A673 (cell line): ENCODE measurements around the gene BEAN1. TPM values are rescaled to one million over a fixed set of nuclear protein-coding genes. Genes with fewer than 3 reads are reported as not detected.

Source experiments
- BruUV-seq: library from RNA; stranded (reverse); fragments of 400-500 nt; replicated peaks from 2 replicates; lab custom pipeline; 2021; lab: Mats Ljungman, UMichigan
- CTCF ChIA-PET: fragments of 300-600 bp; sonication (Branson Sonifier 250); formaldehyde crosslinking; loops from one replicate; lab custom pipeline; 2022; ENCODE audit warnings: antibody characterized with exemption; lab: Charles Lee
- POLR2A ChIA-PET: fragments of 300-600 bp; sonication (Branson Sonifier 250); formaldehyde crosslinking; loops from one replicate; lab custom pipeline; 2022; ENCODE audit warnings: antibody characterized with exemption; ENCODE audit not compliant: low non-redundant PET; lab: Charles Lee
- DNase-seq: peaks from one replicate; pipeline ENCODE4 v3.0.0-alpha.2; 2015; ENCODE audit warnings: low spot score
- H3K27ac ChIP-seq: fragments of 200-600 bp; sonication (generic); 2 replicates; pipeline ENCODE4 v1.5.1; 2016; ENCODE audit warnings: mixed run types, low read depth, mild to moderate bottlenecking, mixed read lengths, antibody characterized with exemption, low read length; ENCODE audit not compliant: poor library complexity, severe bottlenecking
- H3K27me3 ChIP-seq: fragments of 200-600 bp; sonication (generic); replicated peaks from 2 replicates; pipeline ENCODE4 v1.6.1; 2017; ENCODE audit warnings: mixed run types, low read depth, mild to moderate bottlenecking, mixed read lengths, antibody characterized with exemption, low read length; ENCODE audit not compliant: insufficient read depth, poor library complexity
- H3K36me3 ChIP-seq: fragments of 200-600 bp; sonication (generic); 2 replicates; pipeline ENCODE4 v1.6.1; 2016; ENCODE audit warnings: mixed run types, mild to moderate bottlenecking, mixed read lengths, antibody characterized with exemption, low read length; ENCODE audit not compliant: insufficient read depth, poor library complexity, severe bottlenecking
- H3K4me1 ChIP-seq: fragments of 200-600 bp; sonication (generic); 2 replicates; pipeline ENCODE4 v1.6.1; 2017; ENCODE audit warnings: mixed run types, mild to moderate bottlenecking, mixed read lengths, antibody characterized with exemption, low read length; ENCODE audit not compliant: insufficient read depth, poor library complexity, severe bottlenecking
- H3K4me3 ChIP-seq: fragments of 200-600 bp; sonication (generic); 2 replicates; pipeline ENCODE4 v1.5.1; 2016; ENCODE audit warnings: low read depth, mixed run types, mild to moderate bottlenecking, mixed read lengths, low read length; ENCODE audit not compliant: poor library complexity, severe bottlenecking
- H3K9me3 ChIP-seq: fragments of 200-600 bp; sonication (generic); 2 replicates; pipeline ENCODE4 v1.6.1; 2016; ENCODE audit warnings: mixed run types, low read depth, mild to moderate bottlenecking, mixed read lengths, antibody characterized with exemption, low read length; ENCODE audit not compliant: poor library complexity, severe bottlenecking
- CTCF ChIP-seq: fragments of 300-800, 200-600 bp; sonication (generic); conservative IDR thresholded peaks from 2 replicates; pipeline ENCODE4 v1.5.1; 2017; ENCODE audit warnings: low read depth, mild to moderate bottlenecking, antibody characterized with exemption, low read length, moderate library complexity, mixed read lengths
- EZH2 ChIP-seq: fragments of 200-600 bp; sonication (generic); IDR thresholded peaks from 2 replicates; pipeline ENCODE4 v1.6.1; 2017; ENCODE audit warnings: borderline replicate concordance, low read depth, mild to moderate bottlenecking, mixed read lengths, antibody characterized with exemption, low read length; ENCODE audit not compliant: poor library complexity, severe bottlenecking
- intact Hi-C: fragments of 100-400 bp; cut with micrococcal nuclease; formaldehyde crosslinking; loops from one replicate; pipeline ENCODE4 v1.10.0; 2022; ENCODE audit not compliant: unreplicated experiment
- total RNA-seq: library from RNA; stranded (reverse); gene quantifications from 2 replicates; pipeline ENCODE4 v1.2.3, GENCODE V29; 2021

Gene BEAN1
- total RNA-seq, 1 experiment from 2014 or later = not detected

GRCh38 chr16:66379571-66379941 lies 47.5 kb upstream of the BEAN1 start:
- H3K9me3 ChIP-seq = no peaks in the 10 kb centered on the region
- TF ChIP-seq CTCF = no peak
- TF ChIP-seq EZH2 = no peak
- H3K4me3 ChIP-seq = no peak overlapping the region
- intact Hi-C loops = no loop called here
- no peaks in the 10 kb centered on the region for H3K4me1 ChIP-seq
- CTCF ChIA-PET = no interaction called here
- BruUV-seq = no TSS peak
- no peaks in the 10 kb centered on the region for H3K36me3 ChIP-seq
- H3K27me3 ChIP-seq = no peaks in the 10 kb centered on the region
- no peak for DNase-seq
- H3K27ac ChIP-seq = no peak overlapping the region
- POLR2A ChIA-PET = no interaction called here

- Histone ChIP-seq H3K27ac (no peak overlapping the region), H3K9me3 (no peaks in the 10 kb centered on the region), H3K36me3 (no peaks in the 10 kb centered on the region), H3K27me3 (no peaks in the 10 kb centered on the region), H3K4me3 (no peak overlapping the region), H3K4me1 (no peaks in the 10 kb centered on the region)
- POLR2A ChIA-PET = no interaction called here
- DNase-seq = no peak
- no TSS peak for BruUV-seq
- intact Hi-C loops = no loop called here
- CTCF ChIA-PET = no interaction called here
- TF ChIP-seq CTCF = no peak
- TF ChIP-seq EZH2 = no peak
Observed at GRCh38 chr16:66380421-66380820, 46.7 kb upstream of the BEAN1 start.

DNA sequence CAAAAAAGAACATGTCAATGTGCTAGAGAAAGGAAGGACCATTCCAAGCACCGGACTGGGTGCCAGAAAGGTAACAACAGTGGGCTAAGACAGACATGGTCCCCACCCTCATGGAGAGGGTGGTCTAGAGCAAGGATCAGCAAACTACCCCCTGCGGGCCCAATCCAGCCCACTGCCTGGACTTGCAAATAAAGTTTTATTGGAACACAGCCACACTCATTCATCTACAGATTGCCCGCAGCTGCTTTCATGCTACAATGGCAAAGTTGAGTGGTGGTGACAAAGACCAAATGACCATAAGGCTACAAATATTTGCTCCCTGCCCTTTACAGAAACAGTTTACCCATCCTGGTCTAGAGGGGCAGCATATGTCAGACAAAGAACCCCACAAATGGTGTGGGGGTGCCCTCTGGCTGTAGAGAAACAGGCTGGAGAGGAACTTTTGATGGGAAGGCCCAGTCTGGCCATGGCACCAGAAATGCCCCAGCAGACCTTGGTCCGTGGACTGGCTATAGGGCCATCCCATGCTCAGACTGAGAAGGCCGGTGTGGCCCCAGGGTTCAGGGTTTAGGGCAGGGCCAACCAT lies 45.4 kb upstream of the BEAN1 start:
- POLR2A ChIA-PET = no interaction called here
- H3K27ac ChIP-seq = no peak overlapping the region
- TF ChIP-seq CTCF = no peak
- no peak for TF ChIP-seq EZH2
- no peaks in the 10 kb centered on the region for H3K9me3 ChIP-seq
- intact Hi-C loops = no loop called here
- no TSS peak for BruUV-seq
- H3K36me3 ChIP-seq = no peaks in the 10 kb centered on the region
- H3K4me3 ChIP-seq = no peak overlapping the region
- no peak for DNase-seq
- H3K4me1 ChIP-seq = no peaks in the 10 kb centered on the region
- no peaks in the 10 kb centered on the region for H3K27me3 ChIP-seq
- CTCF ChIA-PET = no interaction called here
